HG03520 (cell line): ENCODE data around the gene DIAPH1.
"Not testable (repeated sequence)": the region's sequence is repeated elsewhere in the genome, so short reads cannot be mapped to it uniquely, and the experiment has no call there.

Experiments
- ATAC-seq: cut with Tn5 transposase; IDR thresholded peaks from one replicate; pipeline ENCODE4 v1.9.1; 2021; ENCODE audit warnings: mild to moderate bottlenecking, moderate library complexity; ENCODE audit not compliant: unreplicated experiment

The DIAPH1 gene

DNA sequence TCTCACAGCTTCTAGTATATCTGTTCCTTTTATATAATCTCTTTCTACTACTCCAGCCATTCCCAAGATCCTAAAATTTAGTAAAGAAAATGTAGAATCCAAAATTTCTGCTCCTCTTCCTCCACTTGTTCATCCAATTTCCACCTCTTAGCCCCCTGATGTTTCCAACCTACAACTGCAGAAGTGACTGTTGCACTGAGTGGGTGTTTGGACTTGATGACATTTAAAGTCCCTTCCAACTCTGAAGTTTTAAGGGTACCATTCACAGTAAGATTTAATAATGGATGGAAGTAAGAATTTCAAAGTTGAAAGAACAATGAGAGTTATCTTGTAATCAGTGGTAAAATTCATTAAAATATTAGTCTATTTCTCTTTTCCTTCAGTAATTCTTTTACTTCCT lies 5.5 kb downstream of the DIAPH1 start:
- ATAC-seq = no peak

DNA sequence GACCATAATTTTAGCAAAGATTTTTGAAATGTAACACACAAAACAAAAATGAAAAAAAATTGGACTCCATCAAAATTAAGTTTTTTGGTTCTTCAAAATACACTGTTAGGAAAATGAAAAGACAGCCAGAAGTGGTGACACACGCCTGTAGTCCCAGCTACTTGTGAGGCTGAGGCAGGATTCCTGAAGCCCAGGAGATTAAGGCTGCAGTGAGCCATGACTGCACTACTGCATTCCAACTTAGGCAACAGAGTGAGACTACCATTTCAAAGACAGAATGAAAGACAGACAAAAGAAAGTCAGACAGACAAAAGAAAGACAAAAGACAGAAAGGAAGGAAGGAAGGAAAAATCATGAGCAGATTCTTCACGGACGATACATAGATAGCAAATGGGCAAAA lies 7.5 kb downstream of the DIAPH1 start:
- no peak for ATAC-seq

DNA sequence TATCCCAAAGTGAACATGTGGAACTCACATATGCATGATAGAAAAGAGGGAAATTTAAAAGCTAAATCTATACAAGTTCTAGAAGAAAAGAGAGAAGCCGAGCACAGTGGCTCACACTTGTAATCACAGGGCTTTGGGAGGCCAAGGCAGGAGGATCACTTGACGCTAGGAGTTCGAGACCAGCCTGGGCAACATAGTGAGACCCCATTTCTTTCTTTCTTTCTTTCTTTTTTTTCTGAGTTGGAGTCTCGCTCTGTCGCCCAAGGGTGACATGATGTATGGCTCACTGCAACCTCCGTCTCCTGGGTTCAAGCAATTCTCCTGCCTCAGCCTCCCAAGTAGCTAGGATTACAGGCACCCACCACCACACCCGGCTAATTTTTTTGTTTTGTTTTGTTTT lies 8.9 kb downstream of the DIAPH1 start:
- ATAC-seq = not testable (repeated sequence)

DNA sequence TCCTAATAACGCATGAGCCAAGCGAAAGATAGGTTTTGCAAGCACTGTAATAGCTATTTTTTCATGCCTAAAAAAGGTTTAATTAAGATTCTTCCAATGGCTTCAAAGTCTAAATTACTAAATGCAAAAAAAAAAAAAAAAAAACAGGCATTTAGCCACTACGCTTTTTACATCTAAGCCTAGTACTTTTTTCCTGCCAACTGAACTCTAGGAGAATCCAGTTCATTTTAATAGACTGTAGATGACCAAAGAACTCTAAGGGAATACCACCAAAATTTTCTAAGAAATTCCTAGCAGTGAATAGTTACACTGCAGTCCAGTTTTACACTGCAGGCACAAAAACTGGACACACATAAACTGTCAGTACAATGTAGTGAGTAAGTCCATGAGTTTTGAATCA lies 9.8 kb downstream of the DIAPH1 start:
- no peak for ATAC-seq

DNA sequence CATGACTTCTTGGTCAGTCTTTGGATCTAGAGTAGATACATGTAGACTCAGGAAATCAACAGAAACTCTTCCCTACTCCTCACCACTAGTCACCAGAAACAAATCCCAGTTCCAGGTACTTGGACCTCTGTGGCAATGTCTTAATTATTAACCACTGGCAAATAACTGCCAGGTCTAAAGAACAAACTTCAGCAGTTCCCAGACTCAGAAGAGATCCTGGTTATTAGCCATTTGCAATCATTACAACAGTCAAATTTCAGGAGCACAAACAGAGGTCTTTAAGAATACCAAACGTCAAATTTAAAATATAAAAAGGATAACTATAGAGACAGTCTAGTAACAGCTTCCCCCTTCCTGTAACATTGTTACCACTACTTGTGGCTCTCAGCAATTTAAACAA lies 10.2 kb downstream of the DIAPH1 start:
- ATAC-seq = no peak

DNA sequence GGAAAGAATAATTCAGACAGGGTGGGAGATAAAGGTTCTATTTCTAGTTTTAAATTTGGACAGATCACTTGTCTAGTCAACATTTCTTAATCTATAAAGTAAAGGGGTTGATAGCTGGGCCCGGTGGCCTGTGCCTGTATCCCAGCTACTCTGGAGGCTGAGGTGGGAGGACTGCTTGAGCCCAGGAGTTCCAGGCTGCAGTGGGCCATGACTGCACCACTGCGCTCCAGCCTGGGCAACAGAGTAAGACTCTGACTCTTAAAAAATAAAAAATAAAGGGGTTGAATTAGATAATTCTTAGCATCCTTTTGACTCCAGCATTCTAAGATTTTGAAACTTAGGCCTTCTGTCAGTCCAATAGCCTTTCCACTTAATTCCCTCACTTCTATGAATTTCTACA lies 10.8 kb downstream of the DIAPH1 start:
- ATAC-seq = no peak

DNA sequence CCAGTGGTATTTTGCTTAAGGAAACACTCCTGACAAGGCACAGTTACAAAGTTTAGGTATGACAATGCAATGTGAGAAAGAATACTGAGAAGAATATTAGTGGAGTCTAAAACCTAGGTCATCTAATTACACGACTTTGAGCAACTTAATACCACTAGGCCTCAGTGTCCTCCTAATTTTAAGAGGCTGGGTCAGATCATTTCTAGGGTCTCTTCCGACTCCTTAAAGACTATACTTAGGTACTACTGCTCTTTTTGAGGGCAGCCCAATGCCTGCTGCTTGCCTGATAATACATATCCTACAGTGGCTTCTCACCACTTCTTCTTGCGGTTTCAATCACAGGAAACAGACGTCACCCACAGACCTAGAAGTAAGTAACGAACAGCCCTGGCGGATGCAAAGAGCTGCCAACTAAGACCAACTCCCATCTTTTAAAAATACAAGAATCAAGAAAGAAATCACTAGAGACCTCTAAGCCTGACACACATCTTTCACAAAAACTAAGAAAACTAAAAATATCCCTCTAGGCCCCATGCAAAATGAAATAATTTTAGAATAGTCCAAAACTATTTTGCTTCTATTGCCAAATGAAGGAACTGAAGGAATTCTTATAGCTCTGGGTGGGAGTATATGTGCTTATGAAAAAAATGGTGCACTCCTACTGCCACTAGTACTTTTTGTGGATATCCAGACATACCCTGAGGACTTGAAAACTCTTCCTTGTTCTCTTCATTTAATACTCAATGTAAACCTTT lies 13.1 kb downstream of the DIAPH1 start:
- peak; percentile 93 for ATAC-seq

DNA sequence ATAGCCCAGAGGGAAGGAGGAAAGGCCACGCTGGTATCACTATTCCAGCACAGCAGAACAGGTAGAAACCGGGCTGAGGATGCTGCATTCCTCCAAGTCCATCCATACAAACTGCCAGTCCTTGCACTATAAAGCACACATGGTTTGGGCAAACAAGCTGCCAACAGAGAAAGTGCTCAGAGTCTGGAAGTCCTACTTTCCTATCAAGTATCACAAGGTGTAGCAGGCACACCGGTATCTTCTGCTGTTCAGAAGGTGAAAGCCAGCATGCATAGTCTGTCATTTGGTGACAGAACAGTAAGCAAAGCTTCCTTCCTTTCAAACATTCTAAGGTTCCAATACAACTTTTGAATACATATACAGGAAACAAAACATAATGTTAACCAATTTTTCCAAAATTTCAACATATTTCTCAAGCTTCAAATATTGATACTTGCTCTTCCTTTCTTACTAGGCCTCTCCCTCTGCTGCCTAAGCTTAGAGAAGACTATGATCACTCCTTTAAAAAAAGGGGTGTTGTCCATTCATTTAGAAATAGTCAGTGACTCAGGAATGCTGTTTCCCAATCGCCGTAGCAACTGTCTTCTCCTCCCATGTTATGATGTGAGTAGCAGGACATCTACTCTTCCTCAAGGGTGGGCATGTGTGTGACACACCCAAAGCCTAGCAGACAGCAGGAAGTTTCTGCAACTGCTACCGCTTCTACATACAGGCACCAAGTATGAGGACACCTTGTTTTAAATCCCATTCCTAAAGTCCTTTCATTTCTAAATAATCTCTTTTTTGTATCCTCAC lies 14.7 kb downstream of the DIAPH1 start:
- ATAC-seq = no peak

DNA sequence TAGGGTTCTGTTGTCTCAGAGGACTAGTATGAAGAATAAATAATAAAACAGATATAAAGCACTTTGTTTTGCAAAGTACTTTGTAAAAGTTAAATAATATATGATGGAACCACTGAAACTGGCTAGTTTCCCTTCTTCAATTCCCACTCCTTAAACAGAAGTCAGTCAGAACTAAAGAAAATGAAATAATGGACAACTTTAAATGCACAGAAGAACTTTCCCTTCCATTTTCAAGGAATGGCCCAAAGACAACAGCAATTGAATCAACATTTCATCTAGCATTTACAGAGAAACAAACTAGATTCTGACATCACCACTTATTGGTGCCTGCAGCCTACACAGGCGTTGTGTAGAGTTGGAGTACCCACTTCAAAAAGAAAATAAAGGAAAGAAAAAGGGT lies 16.2 kb downstream of the DIAPH1 start:
- no peak for ATAC-seq

DNA sequence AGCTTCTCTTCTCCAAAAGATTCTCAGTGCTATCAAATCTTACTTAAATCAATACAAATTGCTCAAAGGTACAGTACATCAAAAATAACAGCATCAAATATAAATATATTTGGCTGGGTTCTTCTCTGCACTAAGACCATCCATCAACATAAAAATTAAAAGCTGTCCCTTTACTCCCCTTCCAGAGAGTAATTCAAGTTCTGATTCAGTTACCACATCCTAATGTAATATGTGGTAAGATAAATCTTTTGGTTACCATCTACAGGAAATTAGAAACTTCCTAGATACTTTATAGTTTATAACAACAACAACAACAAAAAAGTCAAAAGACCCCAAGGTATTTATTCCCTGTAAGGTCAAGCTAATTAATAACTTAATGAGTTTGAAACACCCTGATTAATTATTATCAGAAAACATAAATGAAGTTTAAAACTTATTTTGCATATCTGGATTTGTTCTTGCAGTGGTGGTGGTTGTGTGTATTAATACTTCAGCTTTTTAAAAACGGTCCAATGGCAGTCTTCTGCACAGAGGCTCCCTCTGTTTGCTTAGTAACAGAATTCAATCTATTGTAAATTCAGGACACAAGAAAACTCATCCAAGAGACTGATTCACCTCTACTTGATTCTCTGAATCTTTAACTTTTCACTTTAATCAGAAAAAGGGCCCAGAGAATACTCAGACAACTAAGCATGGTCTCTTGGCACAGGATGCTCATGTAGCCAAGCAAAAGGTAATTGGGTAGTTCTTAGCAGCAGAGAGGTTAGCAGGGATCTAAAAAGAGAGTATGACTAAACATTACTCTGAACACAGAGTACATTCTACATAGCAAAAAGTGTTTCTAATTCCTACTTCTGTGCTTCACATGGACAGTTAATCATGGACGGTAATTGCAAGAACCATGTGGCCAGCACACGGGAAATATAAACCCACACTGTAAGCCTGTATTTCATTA lies 20.1 kb downstream of the DIAPH1 start:
- no peak for ATAC-seq

DNA sequence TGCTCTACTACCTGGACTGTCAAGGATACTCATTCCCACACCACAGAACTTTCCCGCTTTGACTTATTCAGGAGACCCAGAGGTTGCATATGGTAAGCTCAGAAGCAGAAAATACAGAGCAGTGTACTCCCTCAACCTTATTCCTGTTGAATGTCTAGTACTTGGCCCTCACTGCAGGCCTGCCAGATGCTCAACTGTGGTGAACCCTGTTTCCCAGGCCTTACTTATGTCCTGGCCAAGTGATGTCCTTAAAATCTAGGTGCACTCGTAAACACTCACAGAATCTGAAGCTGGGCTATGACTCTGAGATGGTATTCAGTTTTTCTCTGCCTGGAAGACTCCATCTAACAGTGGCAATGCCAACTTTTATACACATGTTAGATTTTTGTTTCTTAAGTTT lies 21.0 kb downstream of the DIAPH1 start:
- no peak for ATAC-seq

DNA sequence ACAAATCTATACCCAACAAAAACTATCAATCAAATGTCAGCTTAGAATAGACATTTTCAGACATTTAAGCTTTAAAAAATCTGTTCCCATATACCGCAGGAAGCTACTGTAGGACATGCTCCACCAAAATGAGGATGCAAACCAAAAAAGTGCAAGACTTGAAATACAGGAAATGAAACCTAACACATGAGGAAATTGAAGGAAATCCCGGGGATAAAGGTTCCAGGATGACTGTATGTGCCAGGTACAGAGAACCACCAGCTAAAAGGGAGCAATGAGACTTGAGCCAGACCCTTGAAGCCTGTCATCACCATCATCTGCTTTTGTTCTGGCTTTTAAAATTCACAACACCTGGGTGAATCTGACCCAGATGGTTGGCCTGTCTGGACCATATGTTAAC lies 21.4 kb downstream of the DIAPH1 start:
- ATAC-seq = no peak

DNA sequence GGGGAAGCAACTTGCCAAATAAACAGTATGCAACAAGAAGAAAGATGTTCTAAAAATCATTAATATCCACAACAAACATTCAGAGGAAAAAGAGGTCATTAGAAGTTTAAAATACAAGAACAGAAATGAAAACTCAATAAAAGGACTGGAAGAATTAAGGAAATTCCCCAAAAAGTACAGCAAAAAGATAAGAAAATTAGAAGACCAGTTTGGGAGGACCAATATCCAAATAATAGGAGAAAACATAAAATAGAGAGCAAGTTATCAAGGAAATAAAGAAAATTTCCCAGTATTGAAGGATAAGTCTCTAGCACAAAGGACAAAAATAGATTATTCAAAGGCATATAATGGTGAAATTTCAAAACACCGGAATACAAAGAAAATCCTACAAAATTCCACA lies 21.9 kb downstream of the DIAPH1 start:
- no peak for ATAC-seq

DNA sequence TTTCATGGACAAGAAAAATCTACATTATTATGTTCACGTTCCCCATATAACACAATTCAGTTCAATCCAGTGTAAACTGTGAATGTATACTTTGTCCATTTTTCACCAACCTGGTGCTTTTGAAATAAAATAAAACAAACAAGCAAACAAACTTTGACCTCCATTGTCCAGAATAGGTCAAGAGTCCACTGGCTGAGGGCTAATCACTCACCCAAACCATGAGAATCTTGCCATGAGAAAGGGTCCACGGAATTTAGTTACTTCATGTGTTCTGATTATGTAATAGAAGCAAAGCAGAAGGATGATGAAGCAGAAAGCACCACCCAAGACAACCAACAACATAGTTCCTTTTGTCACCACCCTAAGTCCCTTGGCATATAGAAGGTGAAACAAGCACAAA lies 28.7 kb downstream of the DIAPH1 start:
- no peak for ATAC-seq

DNA sequence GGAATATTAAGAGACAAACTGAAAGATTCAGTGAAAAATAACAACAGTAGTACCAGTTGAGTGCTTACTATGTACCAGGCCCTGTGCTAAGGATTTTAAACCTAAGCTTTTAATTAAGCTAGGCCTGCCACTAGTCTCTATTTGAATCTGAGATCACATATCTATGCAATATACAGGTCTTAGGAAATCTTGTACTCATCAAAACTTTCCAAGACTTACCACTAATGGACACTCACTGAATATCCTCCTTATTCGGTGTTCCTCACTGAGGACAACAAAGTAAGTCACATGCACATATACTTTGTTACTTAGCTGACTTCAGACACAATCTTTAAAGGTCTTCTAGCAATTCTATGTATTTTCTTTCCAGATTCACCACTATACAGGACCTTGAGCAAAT lies 32.6 kb downstream of the DIAPH1 start:
- no peak for ATAC-seq

DNA sequence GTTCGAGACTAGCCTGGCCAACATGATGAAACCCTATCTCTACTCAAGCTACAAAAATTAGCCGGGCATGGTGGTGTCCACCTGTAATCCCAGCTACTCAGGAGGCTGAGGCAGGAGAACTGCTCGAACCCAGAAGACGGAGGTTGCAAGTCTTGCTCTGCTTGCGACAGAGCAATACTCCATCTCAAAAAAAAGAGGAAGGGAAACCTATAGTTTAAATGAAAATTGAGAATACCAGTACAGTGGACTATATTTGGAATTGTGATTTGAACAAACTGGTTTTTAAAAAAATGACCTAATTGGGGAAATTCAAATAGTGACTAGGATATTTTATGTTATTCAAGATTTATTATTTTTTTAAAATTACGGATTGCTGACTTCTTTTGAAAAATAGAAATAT lies 33.2 kb downstream of the DIAPH1 start:
- no peak for ATAC-seq

DNA sequence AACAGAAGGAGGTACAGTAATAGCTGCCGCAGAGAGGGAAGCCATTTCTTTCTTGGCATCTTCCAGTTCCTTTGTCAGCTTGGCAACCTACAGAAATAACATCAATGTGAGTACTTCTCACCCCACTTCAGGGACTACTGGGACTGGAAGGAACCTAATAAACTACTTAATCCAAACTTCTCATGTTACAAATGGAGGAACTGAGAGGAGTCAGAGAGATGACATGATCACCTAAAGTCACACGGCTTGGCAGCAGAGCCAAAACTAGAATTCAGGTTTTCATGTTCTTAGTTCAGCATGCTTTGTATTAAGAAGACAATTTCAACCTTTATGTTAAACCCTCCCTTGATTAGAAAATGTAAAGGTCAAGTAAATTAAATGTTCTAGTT lies 44.7 kb downstream of the DIAPH1 start:
- no peak for ATAC-seq

DNA sequence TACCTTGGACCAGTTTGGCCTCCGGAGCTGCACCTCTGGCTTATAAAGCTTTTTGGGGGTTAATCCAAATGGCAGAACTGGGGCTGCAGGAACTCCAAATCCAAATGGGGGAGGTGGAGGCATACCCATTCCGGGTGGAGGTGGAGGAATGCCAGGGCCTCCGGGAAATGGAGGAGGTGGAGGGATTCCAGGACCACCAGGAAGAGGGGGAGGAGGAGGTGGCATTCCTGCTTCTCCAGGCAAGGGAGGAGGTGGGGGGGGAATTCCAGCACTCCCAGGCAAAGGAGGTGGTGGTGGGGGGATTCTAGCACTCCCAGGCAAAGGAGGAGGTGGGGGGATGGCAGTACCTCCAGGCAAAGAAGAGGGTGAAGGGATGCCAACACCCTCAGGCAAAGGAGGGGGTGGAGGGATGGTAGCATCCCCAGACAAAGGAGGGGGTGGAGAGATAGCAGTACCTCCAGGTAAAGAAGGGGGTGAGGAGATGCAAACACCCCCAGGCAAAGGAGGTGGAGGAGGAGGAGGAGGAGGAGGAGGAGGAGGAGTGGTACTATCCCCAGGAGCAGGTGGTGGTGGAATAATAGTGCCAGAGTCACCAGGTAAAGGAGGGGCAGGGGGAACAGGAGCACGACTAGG lies 45.2 kb downstream of the DIAPH1 start:
- no peak for ATAC-seq

DNA sequence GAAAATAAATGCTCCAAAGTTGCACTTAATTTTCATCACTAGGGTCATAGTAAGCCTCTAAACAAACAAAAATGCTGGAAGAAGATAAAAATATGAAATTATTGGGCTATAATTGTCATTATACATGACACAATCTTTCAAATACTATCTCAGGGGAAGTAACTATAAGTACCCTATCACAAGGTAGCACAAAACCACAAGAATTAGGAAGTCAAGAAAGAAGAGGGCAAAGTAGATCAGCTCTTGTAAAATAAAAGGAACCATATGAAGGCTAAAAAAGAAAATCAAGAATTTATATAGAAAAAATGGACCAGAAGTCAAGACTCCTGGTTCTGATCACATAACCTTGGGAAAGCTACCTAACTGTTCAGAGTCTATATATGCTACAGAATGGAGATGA lies 48.1 kb downstream of the DIAPH1 start:
- ATAC-seq = no peak

DNA sequence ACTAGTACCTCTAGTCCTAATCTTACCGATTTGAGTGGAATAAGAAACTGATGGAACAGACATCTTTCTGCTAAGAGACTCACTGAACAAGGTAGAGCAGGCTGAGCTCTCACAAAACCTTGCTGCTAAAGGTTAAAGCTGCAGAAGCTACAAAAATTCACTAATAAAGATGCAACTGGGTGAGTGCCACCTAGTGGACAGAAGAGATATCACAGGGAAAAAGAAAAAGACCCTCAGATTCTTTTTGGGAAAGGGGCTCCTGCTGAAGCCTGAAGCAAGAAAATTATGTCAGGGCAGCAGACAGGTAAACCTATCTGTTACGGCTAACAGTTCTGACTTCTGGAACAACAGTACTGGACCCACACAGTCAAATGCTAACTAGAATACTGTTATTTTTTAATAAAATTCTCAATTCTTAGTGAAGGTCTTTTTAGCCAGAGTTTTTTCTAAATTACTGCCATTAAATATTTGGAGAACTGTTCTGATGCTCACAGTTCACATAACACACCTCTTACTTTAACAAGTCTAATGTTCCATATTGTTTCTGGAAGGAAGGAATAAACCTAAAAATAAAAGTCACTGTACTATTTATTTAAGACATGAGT lies 51.2 kb downstream of the DIAPH1 start:
- no peak for ATAC-seq
